ENCODE measurements around the gene LMO4.

DNA sequence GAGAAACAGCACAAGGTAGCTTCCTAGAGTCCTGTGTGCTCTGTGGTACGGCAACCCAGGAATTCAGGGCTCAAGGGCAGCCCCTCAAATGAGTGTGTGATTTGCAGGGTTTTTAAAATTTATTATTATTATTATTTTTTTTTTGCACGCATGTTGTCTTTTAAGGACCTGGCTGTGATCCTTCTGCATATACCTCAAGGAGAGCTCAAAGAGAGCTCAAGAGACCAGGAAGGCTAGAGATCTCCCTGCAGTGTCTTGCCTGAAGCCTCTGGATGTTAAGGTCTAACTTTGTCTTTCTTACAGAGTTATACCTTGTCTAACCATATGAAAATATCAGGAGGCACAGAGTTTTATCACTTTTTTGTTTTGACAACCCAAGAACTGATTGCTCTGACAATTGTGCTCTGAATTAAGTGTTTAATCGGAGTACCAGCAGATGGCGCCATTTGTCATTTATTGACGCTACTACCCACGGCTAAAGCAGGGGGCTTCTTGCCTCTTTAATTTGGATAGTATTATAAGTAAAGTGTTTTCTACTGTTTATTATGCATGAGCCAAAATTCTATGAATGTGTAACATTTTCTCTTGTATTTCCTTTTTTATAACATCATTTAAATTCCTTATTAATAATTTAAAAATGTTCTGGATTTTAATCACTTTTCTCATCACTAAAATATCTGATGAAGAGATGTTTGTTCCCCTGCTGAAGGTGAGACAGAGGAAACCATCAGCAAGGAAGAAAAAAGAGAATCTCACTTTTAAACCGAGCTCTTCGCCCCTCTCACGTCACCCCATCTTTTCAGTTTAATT lies 35.8 kb upstream of the LMO4 start:
- TF ChIP-seq, protein P1, sequence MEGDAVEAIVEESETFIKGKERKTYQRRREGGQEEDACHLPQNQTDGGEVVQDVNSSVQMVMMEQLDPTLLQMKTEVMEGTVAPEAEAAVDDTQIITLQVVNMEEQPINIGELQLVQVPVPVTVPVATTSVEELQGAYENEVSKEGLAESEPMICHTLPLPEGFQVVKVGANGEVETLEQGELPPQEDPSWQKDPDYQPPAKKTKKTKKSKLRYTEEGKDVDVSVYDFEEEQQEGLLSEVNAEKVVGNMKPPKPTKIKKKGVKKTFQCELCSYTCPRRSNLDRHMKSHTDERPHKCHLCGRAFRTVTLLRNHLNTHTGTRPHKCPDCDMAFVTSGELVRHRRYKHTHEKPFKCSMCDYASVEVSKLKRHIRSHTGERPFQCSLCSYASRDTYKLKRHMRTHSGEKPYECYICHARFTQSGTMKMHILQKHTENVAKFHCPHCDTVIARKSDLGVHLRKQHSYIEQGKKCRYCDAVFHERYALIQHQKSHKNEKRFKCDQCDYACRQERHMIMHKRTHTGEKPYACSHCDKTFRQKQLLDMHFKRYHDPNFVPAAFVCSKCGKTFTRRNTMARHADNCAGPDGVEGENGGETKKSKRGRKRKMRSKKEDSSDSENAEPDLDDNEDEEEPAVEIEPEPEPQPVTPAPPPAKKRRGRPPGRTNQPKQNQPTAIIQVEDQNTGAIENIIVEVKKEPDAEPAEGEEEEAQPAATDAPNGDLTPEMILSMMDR (IDR thresholded peaks at IDR 0.05) = peak; percentile 44 to 60
- no peak for TF ChIP-seq POLR2A (IDR thresholded peaks at IDR 0.05)

Measured in suprapubic skin (tissue), 3 donors.